Progenitor cell of endocrine pancreas (in vitro differentiated cells): Measurements from ENCODE around the gene PTPRK. TPM values are rescaled to one million over a fixed set of nuclear protein-coding genes. Genes with fewer than 3 reads are reported as not detected.

Source experiments
- DNase-seq: peaks from one replicate; pipeline ENCODE4 v3.0.0; 2021; ENCODE audit warnings: low spot score; ENCODE audit not compliant: unreplicated experiment
- H3K27ac Mint-ChIP-seq: 2 replicates; pipeline ENCODE4 v1.8.0; 2021; ENCODE audit warnings: mild to moderate bottlenecking, moderate library complexity, mixed read lengths
- H3K27me3 Mint-ChIP-seq: 2 replicates; pipeline ENCODE4 v1.8.0; 2021; ENCODE audit warnings: mixed read lengths
- H3K36me3 Mint-ChIP-seq: 2 replicates; pipeline ENCODE4 v1.8.0; 2022; ENCODE audit warnings: mixed read lengths; ENCODE audit not compliant: insufficient read depth
- H3K4me1 Mint-ChIP-seq: 2 replicates; pipeline ENCODE4 v1.8.0; 2021; ENCODE audit warnings: low read depth, mixed read lengths
- H3K4me3 Mint-ChIP-seq: 2 replicates; pipeline ENCODE4 v1.8.0; 2021; ENCODE audit warnings: low read depth, mild to moderate bottlenecking, moderate library complexity, mixed read lengths
- H3K9me3 Mint-ChIP-seq: 2 replicates; pipeline ENCODE4 v1.8.0; 2021; ENCODE audit warnings: low read depth, mixed read lengths
- total RNA-seq: library from RNA; stranded (reverse); gene quantifications from 2 replicates; pipeline ENCODE4 v1.2.1, GENCODE V29; 2021
- TF ChIP-seq, protein P1 (sequence below): fragments of 200-600 bp; sonication (generic); IDR thresholded peaks from one replicate; pipeline ENCODE4 v1.5.0; 2021; ENCODE audit warnings: antibody characterized with exemption, mild to moderate bottlenecking; ENCODE audit not compliant: unreplicated experiment

The PTPRK gene
- total RNA-seq, 1 donor from 2014 or later, result 86.2 TPM

GRCh38 chr6:127954082-127954481 lies 566.3 kb downstream of the PTPRK start:
- Mint-ChIP-seq H3K27me3 (no peaks in the 10 kb centered on the region), H3K36me3 (no peaks in the 10 kb centered on the region), H3K4me1 (no peaks in the 10 kb centered on the region), H3K4me3 (no peak overlapping the region), H3K27ac (no peak overlapping the region), H3K9me3 (no peaks in the 10 kb centered on the region)
- TF ChIP-seq, protein P1, sequence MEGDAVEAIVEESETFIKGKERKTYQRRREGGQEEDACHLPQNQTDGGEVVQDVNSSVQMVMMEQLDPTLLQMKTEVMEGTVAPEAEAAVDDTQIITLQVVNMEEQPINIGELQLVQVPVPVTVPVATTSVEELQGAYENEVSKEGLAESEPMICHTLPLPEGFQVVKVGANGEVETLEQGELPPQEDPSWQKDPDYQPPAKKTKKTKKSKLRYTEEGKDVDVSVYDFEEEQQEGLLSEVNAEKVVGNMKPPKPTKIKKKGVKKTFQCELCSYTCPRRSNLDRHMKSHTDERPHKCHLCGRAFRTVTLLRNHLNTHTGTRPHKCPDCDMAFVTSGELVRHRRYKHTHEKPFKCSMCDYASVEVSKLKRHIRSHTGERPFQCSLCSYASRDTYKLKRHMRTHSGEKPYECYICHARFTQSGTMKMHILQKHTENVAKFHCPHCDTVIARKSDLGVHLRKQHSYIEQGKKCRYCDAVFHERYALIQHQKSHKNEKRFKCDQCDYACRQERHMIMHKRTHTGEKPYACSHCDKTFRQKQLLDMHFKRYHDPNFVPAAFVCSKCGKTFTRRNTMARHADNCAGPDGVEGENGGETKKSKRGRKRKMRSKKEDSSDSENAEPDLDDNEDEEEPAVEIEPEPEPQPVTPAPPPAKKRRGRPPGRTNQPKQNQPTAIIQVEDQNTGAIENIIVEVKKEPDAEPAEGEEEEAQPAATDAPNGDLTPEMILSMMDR, result no peak
- no peak for DNase-seq

DNA sequence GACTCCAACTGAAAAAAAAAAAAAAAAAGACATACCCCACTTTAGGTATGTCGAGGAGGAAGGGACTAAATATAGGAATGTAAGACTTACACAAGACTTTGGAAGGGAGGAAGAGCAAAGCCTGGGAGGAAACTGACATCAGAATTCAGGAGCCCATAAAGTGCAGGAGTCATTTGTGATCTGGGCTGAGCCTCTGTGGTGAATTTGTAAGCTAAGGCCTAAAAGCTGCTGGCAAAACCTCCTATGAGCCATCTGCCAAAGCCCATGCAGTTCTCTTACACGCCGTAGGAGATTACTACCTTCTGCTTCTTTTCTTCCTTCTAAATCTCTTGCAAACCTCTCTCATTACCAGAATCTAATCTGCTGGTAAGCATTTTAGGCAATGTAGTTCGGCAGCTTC lies 567.6 kb downstream of the PTPRK start:
- no peaks in the 10 kb centered on the region for H3K27me3 Mint-ChIP-seq
- no peaks in the 10 kb centered on the region for H3K4me1 Mint-ChIP-seq
- TF ChIP-seq, protein P1, result no peak
- no peaks in the 10 kb centered on the region for H3K36me3 Mint-ChIP-seq
- no peak overlapping the region for H3K4me3 Mint-ChIP-seq
- no peak overlapping the region for H3K27ac Mint-ChIP-seq
- H3K9me3 Mint-ChIP-seq, result no peaks in the 10 kb centered on the region
- DNase-seq, result no peak

GRCh38 chr6:127952176-127952575 lies 568.2 kb downstream of the PTPRK start:
- Mint-ChIP-seq H3K4me1 (no peaks in the 10 kb centered on the region), H3K9me3 (no peaks in the 10 kb centered on the region), H3K27me3 (no peaks in the 10 kb centered on the region), H3K4me3 (no peak overlapping the region), H3K36me3 (no peaks in the 10 kb centered on the region), H3K27ac (no peak overlapping the region)
- DNase-seq, result no peak
- TF ChIP-seq, protein P1, result no peak

DNA sequence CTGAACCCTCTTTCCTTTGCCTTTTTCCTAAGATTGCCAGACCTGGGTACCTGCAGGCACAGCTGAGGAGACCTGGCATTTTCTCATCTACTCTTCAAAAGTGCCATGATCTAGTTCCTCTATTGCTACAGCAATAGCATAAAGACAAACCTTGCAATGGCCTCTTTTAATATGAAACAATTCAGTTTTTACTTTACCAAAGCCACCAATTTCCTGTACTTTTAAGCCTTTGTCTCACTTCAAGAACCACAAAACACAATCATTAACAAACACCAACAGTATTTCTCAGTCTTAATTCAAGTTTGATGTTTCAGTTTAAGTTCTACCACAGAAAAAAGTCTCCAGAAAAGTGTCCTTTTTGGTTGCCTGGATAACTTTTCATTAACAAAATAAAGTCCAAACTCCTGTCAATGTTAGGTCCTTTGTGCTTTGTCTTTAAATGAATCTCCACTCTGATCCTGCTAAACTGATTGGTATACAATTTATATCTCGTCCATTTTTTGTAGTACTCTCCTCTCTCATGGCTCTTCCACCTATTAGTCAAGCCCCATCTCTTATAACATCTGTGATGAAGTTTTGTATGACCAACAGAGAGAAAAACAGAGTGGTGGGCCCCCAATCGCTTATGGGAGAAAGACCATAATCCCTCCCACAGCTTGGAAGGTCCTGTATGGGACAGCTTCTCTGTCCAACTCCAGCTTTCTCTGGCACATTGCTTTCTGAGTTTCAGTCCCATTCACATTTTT lies 569.1 kb downstream of the PTPRK start:
- DNase-seq, result no peak
- TF ChIP-seq, protein P1, result no peak
- Mint-ChIP-seq H3K9me3 (no peaks in the 10 kb centered on the region), H3K36me3 (no peaks in the 10 kb centered on the region), H3K4me3 (no peak overlapping the region), H3K4me1 (no peaks in the 10 kb centered on the region), H3K27ac (no peak overlapping the region), H3K27me3 (no peaks in the 10 kb centered on the region)

DNA sequence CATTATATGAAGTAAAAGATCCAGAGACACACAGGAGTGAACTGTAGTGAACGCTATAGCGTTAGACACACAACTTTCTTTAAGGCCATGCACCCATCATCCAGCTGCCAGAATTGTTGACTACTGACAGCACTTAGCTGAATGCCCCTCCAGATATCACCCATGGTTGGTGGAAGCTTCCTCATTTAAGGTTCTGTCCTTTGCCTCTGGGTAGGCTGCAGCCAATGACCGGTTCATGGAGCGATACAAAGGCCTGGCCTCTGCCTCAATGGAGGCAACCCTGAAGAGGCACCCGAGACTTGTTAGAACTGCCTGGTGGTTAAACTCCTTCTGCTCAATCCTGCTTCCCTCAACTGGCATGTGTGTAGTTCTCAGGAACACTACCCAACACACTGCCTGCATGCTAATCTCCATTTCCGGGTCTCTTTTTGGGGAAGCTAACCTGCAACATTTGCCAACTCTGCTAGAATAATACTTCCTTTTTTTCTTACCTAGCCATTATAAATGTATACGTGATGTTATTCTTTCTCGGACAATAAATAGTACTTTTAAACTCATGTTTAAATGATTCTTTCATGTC lies 569.7 kb downstream of the PTPRK start:
- no peak overlapping the region for H3K27ac Mint-ChIP-seq

More for the DNA sequence above, 569.7 kb downstream of the PTPRK start:
- H3K9me3 Mint-ChIP-seq, result no peaks in the 10 kb centered on the region
- no peak overlapping the region for H3K4me3 Mint-ChIP-seq
- no peaks in the 10 kb centered on the region for H3K36me3 Mint-ChIP-seq
- TF ChIP-seq, protein P1, result no peak
- no peak for DNase-seq
- no peaks in the 10 kb centered on the region for H3K27me3 Mint-ChIP-seq
- no peaks in the 10 kb centered on the region for H3K4me1 Mint-ChIP-seq
